ACC112 (cell line): Measurements from ENCODE around the gene PRB2.
"Not testable (repeated sequence)": the region's sequence is repeated elsewhere in the genome, so short reads cannot be mapped to it uniquely, and the experiment has no call there.

ENCODE experiments used
- H2AFZ ChIP-seq: fragments of 200-600 bp; sonication (generic); one replicate; pipeline ENCODE4 v1.6.0; 2017; ENCODE audit warnings: antibody characterized with exemption, low read length; ENCODE audit not compliant: unreplicated experiment
- H3K27ac ChIP-seq: fragments of 200-600 bp; sonication (generic); 2 replicates; pipeline ENCODE4 v1.5.1; 2014; ENCODE audit warnings: low read depth, mild to moderate bottlenecking, antibody characterized with exemption, low read length, moderate library complexity
- H3K27me3 ChIP-seq: fragments of 200-600 bp; sonication (generic); 2 replicates; pipeline ENCODE4 v1.6.1; 2014; ENCODE audit warnings: mild to moderate bottlenecking, antibody characterized with exemption, low read length, moderate library complexity, mixed read lengths; ENCODE audit not compliant: insufficient read depth
- H3K36me3 ChIP-seq: fragments of 200-600 bp; sonication (generic); 2 replicates; pipeline ENCODE4 v1.6.1; 2016; ENCODE audit warnings: mild to moderate bottlenecking, antibody characterized with exemption, low read length, moderate library complexity, mixed read lengths; ENCODE audit not compliant: insufficient read depth
- H3K4me1 ChIP-seq: fragments of 200-600 bp; sonication (generic); one replicate; pipeline ENCODE4 v1.6.1; 2016; ENCODE audit warnings: low read length, mixed read lengths; ENCODE audit not compliant: insufficient read depth, unreplicated experiment, control insufficient read depth
- H3K4me3 ChIP-seq: fragments of 200-600 bp; sonication (generic); 2 replicates; pipeline ENCODE4 v1.5.1; 2014; ENCODE audit warnings: mild to moderate bottlenecking, low read depth, low read length
- H3K79me2 ChIP-seq: fragments of 200-600 bp; sonication (generic); one replicate; pipeline ENCODE4 v1.6.0; 2016; ENCODE audit warnings: low read length; ENCODE audit not compliant: control insufficient read depth, unreplicated experiment, insufficient read depth

PRB2 gene

DNA sequence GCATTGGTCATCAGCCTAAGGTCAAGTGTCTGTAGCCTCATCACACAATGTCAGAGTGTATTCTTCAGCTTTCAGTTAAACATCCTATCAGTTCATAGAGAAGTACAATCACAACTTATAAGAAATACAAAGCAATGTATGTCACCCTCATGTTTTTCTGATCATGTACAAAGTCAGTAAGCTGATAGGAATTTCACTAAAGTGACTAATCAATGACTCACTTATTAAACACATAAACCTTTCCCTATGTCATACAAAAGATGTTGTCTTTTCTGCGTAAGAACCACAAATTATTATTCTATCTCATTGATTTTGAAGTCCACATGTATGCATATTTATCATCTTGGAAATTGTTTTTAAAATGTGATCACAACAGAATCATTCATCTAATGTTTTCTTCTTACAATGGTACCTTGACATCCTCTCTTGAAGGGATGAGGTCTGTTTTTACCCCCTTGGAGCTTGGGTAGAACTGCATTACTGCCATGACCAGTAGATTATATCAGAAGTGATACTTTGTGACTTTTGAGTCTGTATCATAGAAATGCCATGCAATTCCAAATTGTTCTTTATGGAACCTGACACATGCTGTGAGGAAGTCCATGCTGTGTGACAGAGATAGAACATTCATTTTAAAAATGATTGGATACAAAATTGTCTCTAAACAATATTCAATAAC lies 35.0 kb downstream of the PRB2 start:
- H3K27me3 ChIP-seq, H3K36me3 ChIP-seq, H2AFZ ChIP-seq, H3K79me2 ChIP-seq: not testable (repeated sequence)
- Histone ChIP-seq H3K4me1 (peaks cover 21% of the 10 kb centered on the region), H3K27ac (peak overlapping the region; percentile 63), H3K4me3 (peak overlapping the region; percentile 49; the same call in 1 of the 2 replicates)

GRCh38 chr12:11351736-11352135 lies 43.6 kb downstream of the PRB2 start:
- H3K79me2 ChIP-seq, H3K4me3 ChIP-seq, H2AFZ ChIP-seq, H3K4me1 ChIP-seq, H3K36me3 ChIP-seq, H3K27ac ChIP-seq, H3K27me3 ChIP-seq: not testable (repeated sequence)

GRCh38 chr12:11348439-11348838 lies 46.9 kb downstream of the PRB2 start:
- Histone ChIP-seq H3K4me3 (no peak overlapping the region), H3K4me1 (peaks cover 8% of the 10 kb centered on the region), H3K27ac (no peak overlapping the region), H3K79me2 (no peaks in the 10 kb centered on the region), H3K27me3 (no peaks in the 10 kb centered on the region), H3K36me3 (no peaks in the 10 kb centered on the region), H2AFZ (no peak overlapping the region)

GRCh38 chr12:11347810-11348209 lies 47.6 kb downstream of the PRB2 start:
- Histone ChIP-seq H3K27me3 (no peaks in the 10 kb centered on the region), H3K27ac (no peak overlapping the region), H2AFZ (no peak overlapping the region), H3K4me3 (no peak overlapping the region), H3K79me2 (no peaks in the 10 kb centered on the region), H3K36me3 (no peaks in the 10 kb centered on the region), H3K4me1 (peaks cover 8% of the 10 kb centered on the region)

GRCh38 chr12:11344500-11344899 lies 50.9 kb downstream of the PRB2 start:
- H3K36me3 ChIP-seq: no peaks in the 10 kb centered on the region
- no peaks in the 10 kb centered on the region for H3K4me1 ChIP-seq
- no peak overlapping the region for H3K4me3 ChIP-seq
- H3K27me3 ChIP-seq: 0 out of 2 replicates have a peak, but pooled peaks cover 5% of the 10 kb centered on the region
- H2AFZ ChIP-seq: no peak overlapping the region
- H3K27ac ChIP-seq: no peak overlapping the region
- H3K79me2 ChIP-seq: no peaks in the 10 kb centered on the region
